Sigmoid colon (tissue), 4 donors: Measurements from ENCODE around the gene PSMA6.

Experiments
- CTCF ChIP-seq, 4 experiments: fragments of 450-650 bp in 3 of 4; fragments of 200-600 bp in 1 of 4; IDR thresholded peaks; one replicate each; pipeline ENCODE4 v1.5.1; 2016 to 2019; ENCODE audit warnings: antibody characterized with exemption in 4 of 4, mild to moderate bottlenecking in 3 of 4, moderate library complexity in 2 of 4
- POLR2AphosphoS5 ChIP-seq, 4 donors: sonication (generic); formaldehyde crosslinking; IDR thresholded peaks; one replicate each; pipeline ENCODE4 v1.6.1; 2017; ENCODE audit warnings: antibody characterized with exemption in 4 of 4

- TF ChIP-seq CTCF (IDR thresholded peaks at IDR 0.05) (no peak), POLR2AphosphoS5 (IDR thresholded peaks at IDR 0.05) (no peak)
Observed at GRCh38 chr14:35301735-35302528, 9.8 kb downstream of the PSMA6 start.
